Heart left ventricle (tissue), 16 donors: ENCODE measurements around the gene RNF114. TPM values are rescaled to one million over a fixed set of nuclear protein-coding genes. Genes with fewer than 3 reads are reported as not detected.
A peak's percentile ranks its signal among the peaks of the same experiment; 100 is the strongest.

Experiments
- ATAC-seq, 4 donors: fragments of 200-7000 bp; cut with Tn5 transposase; one replicate each; pipeline ENCODE4 v1.9.1; 2020 to 2022; ENCODE audit warnings: moderate library complexity in 4 of 4, mild to moderate bottlenecking in 3 of 4, moderate number of reproducible peaks in 1 of 4
- DNase-seq, 5 donors: peaks; one replicate each; pipeline ENCODE4 v3.0.0-alpha.2; 2020
- H3K27ac ChIP-seq, 12 donors: fragments of 200-600 bp; sonication (generic) in 4 of 12; one replicate each; pipeline versions ENCODE4 v1.5.0 to v1.8.0; 2016 to 2022; ENCODE audit warnings: mild to moderate bottlenecking in 2 of 12
- H3K27me3 ChIP-seq, 9 donors: fragments of 200-600 bp; sonication (generic) in 2 of 9; one replicate each; pipeline versions ENCODE4 v1.5.1 to v1.8.0; 2016 to 2022; ENCODE audit warnings: mild to moderate bottlenecking in 3 of 9
- H3K36me3 ChIP-seq, 9 donors: fragments of 200-600 bp; sonication (generic) in 2 of 9; one replicate each; pipeline versions ENCODE4 v1.5.0 to v1.8.0; 2018 to 2022; ENCODE audit warnings: mild to moderate bottlenecking in 2 of 9
- H3K4me1 ChIP-seq, 12 donors: fragments of 200-600 bp; sonication (generic) in 4 of 12; one replicate each; pipeline versions ENCODE4 v1.5.0 to v1.8.0; 2016 to 2022; ENCODE audit warnings: mild to moderate bottlenecking in 3 of 12
- H3K4me3 ChIP-seq, 12 donors: fragments of 200-600 bp; sonication (generic) in 4 of 12; one replicate each; pipeline versions ENCODE4 v1.5.0 to v1.8.0; 2017 to 2022; ENCODE audit warnings: mild to moderate bottlenecking in 9 of 12, moderate library complexity in 4 of 12
- H3K9me3 ChIP-seq, 12 donors: fragments of 200-600 bp; sonication (generic) in 4 of 12; one replicate each; pipeline versions ENCODE4 v1.5.0 to v1.8.0; 2016 to 2022; ENCODE audit warnings: mild to moderate bottlenecking in 1 of 12
- POLR2A ChIP-seq, 2 donors: fragments of 450-650 bp; IDR thresholded peaks; one replicate each; pipeline ENCODE4 v1.6.1; 2017; ENCODE audit warnings: antibody characterized with exemption in 2 of 2, mild to moderate bottlenecking in 2 of 2, moderate library complexity in 2 of 2
- WGBS, 4 donors: extraction: QIAGEN DNeasy Blood & Tissue Kit in 2 of 4; methylation state at CpG; one replicate each; pipeline versions ENCODE4 v1.1.5 to v1.1.7; 2013 to 2018; 5-methylcytosine and 5-hydroxymethylcytosine counted together
- intact Hi-C, 10 donors: fragments of 100-400 bp; cut with DNase I; formaldehyde crosslinking; loops; one replicate each; pipeline versions ENCODE4 v1.11.1 to v1.14.2; 2022
- polyA plus RNA-seq, 2 donors: library from polyadenylated mRNA; stranded (reverse); fragments of 200-250 nt; gene quantifications; one replicate each; pipeline ENCODE4 v1.2.3, GENCODE V29; 2013
- total RNA-seq, 9 donors: library from RNA; depleted of rRNA in 2 of 9; stranded (reverse); fragments of >200 nt in 2 of 9; fragmentation: NEBNext Ultra II Directional in 3 of 9; extraction: Animal tissue kit (Norgen Biotek cat#: 25700) in 3 of 9; gene quantifications; one replicate each; pipeline versions ENCODE4 v1.1.0 to v1.2.4, GENCODE V29; 2016 to 2023
- TF ChIP-seq, protein P1 (sequence below), 12 donors: fragments of 200-600 bp; sonication (generic) in 4 of 12; IDR thresholded peaks; one replicate each; pipeline versions ENCODE4 v1.5.0 to v1.8.0; 2018 to 2022; ENCODE audit warnings: antibody characterized with exemption in 12 of 12, mild to moderate bottlenecking in 5 of 12
- donor health status: ischemic (EF 13 %, LVEDD 7.1; RV severe dilation, severe dysfunction).
- donor health status: healthy with polysubstance abuse.
- donor health status: DM: no; HTN: yes; CAD: no.
- donor health status: DM: no; HTN: no; CAD: no.
- donor health status: ischemic (EF 25% LVEDD 6.9; RV normal size, moderate dysfunction).
- donor health status: ischemic (EF 25% LVEDD 5.7; RV mildly dilated, moderate dysfunction).
- donor health status: healthy.
- donor health status: DM: yes; HTN: yes; CAD: no.
- donor health status: ischemic (EF 35%, LVEDD 5.7; RV mildly dilated, moderate dysfunction).
- donor health status: nonischemic (EF 11% LVEDD 7.7; RV severe dilation, severe dysfunction).
- donor health status: DM: yes; HTN: yes; CAD: no.
- donor health status: PGD.
- donor health status: ischemic (EF 29% LVEDD 5.4; RV normal size, mild dysfunction).
- donor health status: nonischemic (EF 23%, LVEDD 6.1; RV moderate dilation, normal function).

The RNF114 gene
- total and polyA plus RNA-seq, 11 donors: 36.5 to 128 (median 50.0) TPM

DNA sequence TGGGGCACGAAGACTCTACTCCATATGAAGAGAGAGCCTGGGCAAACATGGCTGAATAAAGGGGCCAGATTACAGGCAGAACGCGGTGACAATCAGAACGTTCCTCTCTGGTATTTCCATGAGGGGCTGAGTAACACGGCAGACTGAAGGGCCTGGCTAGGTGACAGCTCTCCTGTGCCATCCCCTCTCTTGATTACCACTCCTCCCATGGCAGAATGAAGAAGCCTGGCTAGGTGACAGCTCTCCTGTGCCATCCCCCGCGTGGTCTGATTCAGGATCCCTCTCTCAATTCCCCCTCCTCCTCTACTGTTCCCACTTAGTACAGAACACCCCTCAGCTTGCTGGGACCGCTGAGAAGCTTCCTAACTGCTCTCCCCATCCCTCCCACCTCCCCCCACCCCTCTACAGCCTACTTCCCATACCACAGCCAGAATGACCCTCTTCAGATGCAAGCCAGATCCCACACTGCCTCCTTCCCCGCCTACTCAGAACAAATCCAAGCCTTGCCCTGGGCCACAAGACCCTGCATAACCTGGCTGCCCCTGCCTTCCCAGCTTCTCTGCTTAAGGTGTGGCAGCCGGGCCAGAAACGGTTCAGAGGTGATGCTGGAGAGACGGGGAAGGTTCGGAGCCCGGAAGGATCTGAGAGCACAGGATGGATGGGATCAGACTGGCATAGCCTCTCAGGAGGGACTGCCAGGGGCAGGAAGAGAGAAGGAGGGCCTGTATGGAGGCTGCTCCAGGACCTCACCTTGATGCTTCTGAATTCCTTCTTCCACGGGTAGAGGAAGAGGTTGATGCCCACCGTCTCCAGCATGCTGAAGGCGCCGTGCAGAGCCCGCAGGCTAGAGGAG, 28.6 kb upstream of the RNF114 start:
- intact Hi-C loops: no loop called here
- ATAC-seq: peak in 3 of 4 donors; percentile 9 to 38 (median 15)

DNA sequence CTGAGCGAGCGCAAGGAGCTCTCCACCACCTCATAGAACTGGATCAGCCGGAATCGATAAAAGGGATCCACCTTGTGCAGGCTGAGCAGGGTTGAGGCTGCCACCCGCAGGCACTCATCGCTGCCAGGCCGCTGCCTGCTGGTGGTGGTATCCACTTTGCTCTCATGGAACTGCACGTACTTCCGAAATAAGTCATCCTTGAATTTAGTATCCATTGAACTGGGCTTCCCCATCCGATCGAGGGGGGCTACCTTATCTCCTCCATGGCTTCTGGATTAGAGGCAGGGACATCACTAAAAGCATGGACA, 28.0 kb upstream of the RNF114 start:
- H3K4me3 ChIP-seq: no peak overlapping the region
- H3K36me3 ChIP-seq: peaks cover 0 to 69% (median 46%) of the 10 kb centered on the region in 9 donors
- DNase-seq (no peak), ATAC-seq (no peak)
- intact Hi-C loops: no loop called here
- peaks cover 3 to 61% (median 29%) of the 10 kb centered on the region in 12 donors for H3K4me1 ChIP-seq
- no peaks in the 10 kb centered on the region for H3K27me3 ChIP-seq
- 96 to 100% (median 98%) methylated on average over 4 to 11 of the region's 11 CpGs for WGBS, 4 donors
- no peak for TF ChIP-seq POLR2A (IDR thresholded peaks at IDR 0.05)
- TF ChIP-seq, protein P1, sequence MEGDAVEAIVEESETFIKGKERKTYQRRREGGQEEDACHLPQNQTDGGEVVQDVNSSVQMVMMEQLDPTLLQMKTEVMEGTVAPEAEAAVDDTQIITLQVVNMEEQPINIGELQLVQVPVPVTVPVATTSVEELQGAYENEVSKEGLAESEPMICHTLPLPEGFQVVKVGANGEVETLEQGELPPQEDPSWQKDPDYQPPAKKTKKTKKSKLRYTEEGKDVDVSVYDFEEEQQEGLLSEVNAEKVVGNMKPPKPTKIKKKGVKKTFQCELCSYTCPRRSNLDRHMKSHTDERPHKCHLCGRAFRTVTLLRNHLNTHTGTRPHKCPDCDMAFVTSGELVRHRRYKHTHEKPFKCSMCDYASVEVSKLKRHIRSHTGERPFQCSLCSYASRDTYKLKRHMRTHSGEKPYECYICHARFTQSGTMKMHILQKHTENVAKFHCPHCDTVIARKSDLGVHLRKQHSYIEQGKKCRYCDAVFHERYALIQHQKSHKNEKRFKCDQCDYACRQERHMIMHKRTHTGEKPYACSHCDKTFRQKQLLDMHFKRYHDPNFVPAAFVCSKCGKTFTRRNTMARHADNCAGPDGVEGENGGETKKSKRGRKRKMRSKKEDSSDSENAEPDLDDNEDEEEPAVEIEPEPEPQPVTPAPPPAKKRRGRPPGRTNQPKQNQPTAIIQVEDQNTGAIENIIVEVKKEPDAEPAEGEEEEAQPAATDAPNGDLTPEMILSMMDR (IDR thresholded peaks at IDR 0.05): no peak
- H3K27ac ChIP-seq: peak overlapping the region in 2 of 12 donors; percentile 78 to 85
- no peaks in the 10 kb centered on the region for H3K9me3 ChIP-seq

More for the DNA sequence above, 28.6 kb upstream of the RNF114 start:
- peaks cover 3 to 56% (median 24%) of the 10 kb centered on the region in 12 donors for H3K4me1 ChIP-seq
- TF ChIP-seq, protein P1 (IDR thresholded peaks at IDR 0.05): no peak
- TF ChIP-seq POLR2A (IDR thresholded peaks at IDR 0.05): no peak
- no peak overlapping the region for H3K4me3 ChIP-seq
- peaks cover 0 to 71% (median 47%) of the 10 kb centered on the region in 9 donors for H3K36me3 ChIP-seq
- DNase-seq: peak in 1 of 5 donors; percentile 49
- H3K27ac ChIP-seq: peak overlapping the region in 8 of 12 donors; percentile 13 to 85 (median 42)
- no peaks in the 10 kb centered on the region for H3K27me3 ChIP-seq
- WGBS, 4 donors: 79 to 87% (median 86%) methylated on average over 18 to 19 of the region's 19 CpGs
- no peaks in the 10 kb centered on the region for H3K9me3 ChIP-seq

DNA sequence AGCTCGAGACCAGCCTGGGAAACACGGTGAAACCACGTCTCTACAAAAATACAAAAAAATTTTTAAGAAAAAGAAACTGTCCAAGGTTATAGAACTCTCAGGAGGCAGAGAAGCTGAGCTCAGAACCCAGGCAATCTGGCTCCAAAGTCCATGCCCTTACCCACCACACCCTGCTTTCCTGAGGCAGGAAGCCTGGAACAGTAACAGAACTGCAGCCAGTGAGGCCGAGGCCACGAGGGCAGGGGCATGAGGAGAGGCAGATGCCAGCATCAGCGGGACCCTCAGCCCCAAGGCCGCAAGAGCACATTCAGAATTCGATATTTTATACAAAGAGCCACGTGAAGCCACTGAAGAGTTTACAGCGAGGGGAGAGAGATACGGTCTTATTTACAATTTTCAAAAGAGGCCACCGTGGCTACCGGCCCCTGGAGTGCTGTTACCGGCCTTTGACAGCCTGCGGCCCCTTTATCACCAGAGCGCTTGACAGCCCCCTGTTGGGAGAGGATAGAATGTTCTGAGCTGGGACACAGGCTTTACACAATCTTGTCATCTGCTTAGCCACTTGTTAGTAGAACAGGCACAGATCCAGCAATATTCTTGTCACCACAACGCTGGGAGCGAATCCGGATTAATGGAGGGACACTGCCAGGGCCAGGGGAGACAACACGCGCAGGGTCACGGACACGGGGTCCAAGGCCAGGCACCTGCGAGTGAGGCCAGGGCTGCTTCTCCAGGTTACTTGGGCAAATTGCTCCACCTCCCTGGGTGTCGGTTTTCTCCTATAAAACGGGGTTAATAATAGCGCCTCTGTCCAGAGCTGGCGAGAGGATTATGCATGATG, 26.5 kb upstream of the RNF114 start:
- DNase-seq: peak in 2 of 5 donors; percentile 59 to 71
- H3K4me1 ChIP-seq: peaks cover 9 to 77% (median 44%) of the 10 kb centered on the region in 12 donors
- TF ChIP-seq, protein P1 (IDR thresholded peaks at IDR 0.05): peak in 11 of 12 donors; percentile 23 to 56 (median 47)
- TF ChIP-seq POLR2A (IDR thresholded peaks at IDR 0.05): peak in 1 of 2 donors; percentile 13
- 37 to 45% (median 42%) methylated on average over 23 to 28 of the region's 28 CpGs for WGBS, 4 donors
- ATAC-seq: peak; percentile 77 to 85 (median 80)
- H3K27ac ChIP-seq: peak overlapping the region; percentile 30 to 85 (median 77)
- intact Hi-C loops: loop anchor here in 2 of 10 donors (10.0 kb wide), 2 partner anchors 195 to 295 kb away; partner anchors contain the start of gene B4GALT5 (in 1 of the 2)
- no peaks in the 10 kb centered on the region for H3K27me3 ChIP-seq
- no peaks in the 10 kb centered on the region for H3K9me3 ChIP-seq
- H3K36me3 ChIP-seq: peaks cover 0 to 55% (median 33%) of the 10 kb centered on the region in 9 donors
- H3K4me3 ChIP-seq: peak overlapping the region in 3 of 12 donors; percentile 0 to 11 (median 7)
